SK-N-SH treated with all-trans-retinoic acid at 6 μM for 48 hours (cell line): ENCODE measurements around the gene EHBP1.

Experiments used
- ATAC-seq: fragments of 200-7000 bp; cut with Tn5 transposase; 3 replicates; pipeline ENCODE4 v1.9.1; 2020; ENCODE audit warnings: mild to moderate bottlenecking, moderate library complexity
- ARNTL ChIP-seq: fragments of 450-650 bp; formaldehyde crosslinking; IDR thresholded peaks from 2 replicates; pipeline ENCODE4 v1.5.0; 2020; ENCODE audit warnings: low read depth, mild to moderate bottlenecking, moderate library complexity, borderline replicate concordance
- BACH2 ChIP-seq: fragments of 250-450 bp; sonication (Bioruptor Pico); IDR thresholded peaks from 2 replicates; pipeline ENCODE4 v1.9.0; 2021; ENCODE audit warnings: mild to moderate bottlenecking, borderline replicate concordance
- CREB5 ChIP-seq: fragments of 250-450 bp; sonication (Bioruptor Pico); IDR thresholded peaks from 2 replicates; pipeline ENCODE4 v1.5.1; 2020; ENCODE audit warnings: low read depth, mild to moderate bottlenecking, moderate library complexity
- CSDC2 ChIP-seq: fragments of 250-450 bp; sonication (Bioruptor Pico); IDR thresholded peaks from 2 replicates; pipeline ENCODE4 v1.5.0; 2020; ENCODE audit warnings: mild to moderate bottlenecking, moderate library complexity
- CSRNP3 ChIP-seq: fragments of 250-450 bp; sonication (Bioruptor Pico); IDR thresholded peaks from 2 replicates; pipeline ENCODE4 v1.5.1; 2021; ENCODE audit warnings: mild to moderate bottlenecking, moderate library complexity
- ESRRG ChIP-seq: fragments of 250-450 bp; sonication (Bioruptor Pico); IDR thresholded peaks from 2 replicates; pipeline ENCODE4 v1.6.1; 2021; ENCODE audit warnings: mild to moderate bottlenecking
- ISL1 ChIP-seq: fragments of 250-450 bp; sonication (Bioruptor Pico); IDR thresholded peaks from 2 replicates; pipeline ENCODE4 v2.1.2; 2022; ENCODE audit warnings: mild to moderate bottlenecking, moderate library complexity
- OSR1 ChIP-seq: fragments of 250-450 bp; sonication (Bioruptor Pico); IDR thresholded peaks from 2 replicates; pipeline ENCODE4 v1.8.0; 2022; ENCODE audit warnings: moderate library complexity, mild to moderate bottlenecking, inconsistent platforms
- PATZ1 ChIP-seq: fragments of 250-450 bp; sonication (Bioruptor Pico); IDR thresholded peaks from 2 replicates; pipeline ENCODE4 v1.8.0; 2020; ENCODE audit warnings: mild to moderate bottlenecking, moderate library complexity, borderline replicate concordance
- POU6F1 ChIP-seq: fragments of 250-450 bp; sonication (Bioruptor Pico); IDR thresholded peaks from 2 replicates; pipeline ENCODE4 v1.8.0; 2021; ENCODE audit warnings: low read depth, mild to moderate bottlenecking, moderate library complexity, borderline replicate concordance
- PPARA ChIP-seq: fragments of 250-450 bp; sonication (Bioruptor Pico); IDR thresholded peaks from 2 replicates; pipeline ENCODE4 v1.5.0; 2020; ENCODE audit warnings: mild to moderate bottlenecking, borderline replicate concordance
- RARB ChIP-seq: fragments of 250-450 bp; sonication (Bioruptor Pico); IDR thresholded peaks from 2 replicates; pipeline ENCODE4 v1.8.0; 2021; ENCODE audit warnings: mild to moderate bottlenecking, moderate library complexity
- TCF4 ChIP-seq: fragments of 250-450 bp; sonication (Bioruptor Pico); IDR thresholded peaks from 2 replicates; pipeline ENCODE4 v1.8.0; 2021; ENCODE audit warnings: mild to moderate bottlenecking, moderate library complexity, borderline replicate concordance
- TOX ChIP-seq: fragments of 250-450 bp; sonication (Bioruptor Pico); IDR thresholded peaks from 2 replicates; pipeline ENCODE4 v1.8.0; 2021; ENCODE audit warnings: mild to moderate bottlenecking, moderate library complexity, borderline replicate concordance
- TSHZ2 ChIP-seq: fragments of 250-450 bp; sonication (Bioruptor Pico); IDR thresholded peaks from 2 replicates; pipeline ENCODE4 v1.5.0; 2020; ENCODE audit warnings: mild to moderate bottlenecking, moderate library complexity
- ZC3H10 ChIP-seq: fragments of 250-450 bp; sonication (Bioruptor Pico); IDR thresholded peaks from 2 replicates; pipeline ENCODE4 v1.5.1; 2021; ENCODE audit warnings: mild to moderate bottlenecking, moderate library complexity
- ZFP3 ChIP-seq: fragments of 250-450 bp; sonication (Bioruptor Pico); IDR thresholded peaks from 2 replicates; pipeline ENCODE4 v1.5.0; 2020; ENCODE audit warnings: mild to moderate bottlenecking, moderate library complexity
- ZFP30 ChIP-seq: fragments of 450-650 bp; formaldehyde crosslinking; IDR thresholded peaks from 2 replicates; pipeline ENCODE4 v1.5.0; 2022; ENCODE audit warnings: mild to moderate bottlenecking, moderate library complexity
- ZNF565 ChIP-seq: fragments of 450-650 bp; formaldehyde crosslinking; conservative IDR thresholded peaks from 2 replicates; pipeline ENCODE4 v1.5.0; 2020; ENCODE audit warnings: low read depth, mild to moderate bottlenecking, moderate library complexity
- ZNF70 ChIP-seq: fragments of 450-650 bp; formaldehyde crosslinking; IDR thresholded peaks from 2 replicates; pipeline ENCODE4 v1.5.0; 2020; ENCODE audit warnings: mild to moderate bottlenecking, moderate library complexity
- ZNF8 ChIP-seq: fragments of 450-650 bp; formaldehyde crosslinking; IDR thresholded peaks from 2 replicates; pipeline ENCODE4 v1.5.0; 2020; ENCODE audit warnings: mild to moderate bottlenecking, moderate library complexity

The EHBP1 gene

GRCh38 chr2:63053889-63054602 is 348.5 kb downstream of the EHBP1 start:
- TF ChIP-seq POU6F1 (CRISPR knock-in tag): no peak
- no peak for TF ChIP-seq ISL1
- no peak for TF ChIP-seq CSDC2 (CRISPR knock-in tag)
- no peak for TF ChIP-seq PPARA (CRISPR knock-in tag)
- no peak for TF ChIP-seq ZFP3 (CRISPR knock-in tag)
- no peak for TF ChIP-seq ZNF70 (CRISPR knock-in tag)
- no peak for TF ChIP-seq CSRNP3 (CRISPR knock-in tag)
- no peak for TF ChIP-seq TSHZ2
- TF ChIP-seq OSR1 (CRISPR knock-in tag): no peak
- no peak for TF ChIP-seq BACH2
- TF ChIP-seq TCF4 (CRISPR knock-in tag): no peak
- no peak for TF ChIP-seq TOX (CRISPR knock-in tag)
- ATAC-seq: no peak

GRCh38 chr2:63054841-63055225 is 349.3 kb downstream of the EHBP1 start:
- TF ChIP-seq RARB (CRISPR knock-in tag): no peak
- no peak for TF ChIP-seq ZC3H10
- TF ChIP-seq TCF4 (CRISPR knock-in tag): no peak
- TF ChIP-seq ESRRG (CRISPR knock-in tag): no peak
- no peak for TF ChIP-seq PPARA (CRISPR knock-in tag)
- no peak for TF ChIP-seq POU6F1 (CRISPR knock-in tag)
- no peak for TF ChIP-seq ZFP3 (CRISPR knock-in tag)
- no peak for TF ChIP-seq BACH2
- TF ChIP-seq ZNF8 (CRISPR knock-in tag): no peak
- no peak for TF ChIP-seq ARNTL (CRISPR knock-in tag)
- no peak for TF ChIP-seq CREB5 (CRISPR knock-in tag)
- no peak for TF ChIP-seq ZNF565 (CRISPR knock-in tag)
- no peak for TF ChIP-seq ZFP30
- TF ChIP-seq TSHZ2: no peak
- no peak for TF ChIP-seq PATZ1 (CRISPR knock-in tag)
- TF ChIP-seq ZNF70 (CRISPR knock-in tag): no peak
- no peak for ATAC-seq
